K562 (cell line): ENCODE measurements around the gene NOL4L. TPM values are rescaled to one million over a fixed set of nuclear protein-coding genes. Genes with fewer than 3 reads are reported as not detected.

Experiments used
- ATAC-seq: fragments of 200-7000 bp; cut with Tn5 transposase; 3 replicates; pipeline ENCODE4 v1.9.1; 2020; ENCODE audit warnings: moderate library complexity
- BruUV-seq: library from RNA; stranded (reverse); fragments of 400-500 nt; replicated peaks from 2 replicates; lab custom pipeline; 2021; lab: Mats Ljungman, UMichigan
- CTCF ChIA-PET: fragments of 300-600 bp; formaldehyde crosslinking; extraction: SDS; loops from one replicate; lab custom pipeline; 2021; ENCODE audit warnings: low intra/inter-chr PET ratio; lab: Yijun Ruan, JAX
- POLR2A ChIA-PET: fragments of 300-600, 350-650 bp; sonication (Branson Sonifier 250); formaldehyde crosslinking; extraction: SDS; loops from one replicate; lab custom pipeline; 2021; ENCODE audit warnings: antibody characterized with exemption, inconsistent platforms; lab: Yijun Ruan, JAX
- DNase-seq, 4 experiments: peaks; one replicate each; pipeline versions ENCODE4 v3.0.0 to v3.0.0-alpha.2; 2011 to 2018; ENCODE audit warnings: low spot score in 3 of 4, mixed read lengths in 3 of 4; ENCODE audit errors: extremely low read depth in 1 of 4
- FAIRE-seq: peaks from 2 replicates; lab custom pipeline; 2011; peaks lifted over from hg19 to GRCh38; lab: Jason Lieb, UNC
- H2AFZ ChIP-seq: 2 replicates; pipeline ENCODE4 v1.6.0; 2011; ENCODE audit warnings: low read depth, low read length, control low read depth, inconsistent platforms
- H3K27ac ChIP-seq: fragments of 200-600 bp; 3 replicates; pipeline ENCODE4 v1.8.0; 2011; ENCODE audit warnings: low read depth, mild to moderate bottlenecking, control low read depth, inconsistent platforms, low read length, moderate library complexity, mixed read lengths; ENCODE audit errors: extremely low read depth
- H3K27me3 ChIP-seq, 2 experiments: fragments of 300-600 bp in 1 of 2; 2 replicates in 1 of 2; 3 replicates in 1 of 2; pipeline versions ENCODE4 v1.6.0 to v1.8.0; 2011; ENCODE audit warnings: inconsistent platforms in 2 of 2, low read length in 2 of 2, mild to moderate bottlenecking in 1 of 2, mixed read lengths in 1 of 2, moderate library complexity in 1 of 2; ENCODE audit not compliant: control insufficient read depth in 2 of 2, insufficient read depth in 2 of 2
- H3K36me3 ChIP-seq: fragments of 300-600 bp; 3 replicates; pipeline ENCODE4 v1.8.0; 2011; ENCODE audit warnings: mild to moderate bottlenecking, low read length, inconsistent platforms; ENCODE audit not compliant: control insufficient read depth, insufficient read depth
- H3K4me1 ChIP-seq, 2 experiments: fragments of 200-600 bp in 1 of 2; replicated peaks in 1 of 2; 2 replicates in 1 of 2; 3 replicates in 1 of 2; pipeline versions ENCODE4 v1.5.1 to v1.8.0; 2011; ENCODE audit warnings: inconsistent platforms in 2 of 2, low read length in 2 of 2, mild to moderate bottlenecking in 1 of 2, mixed read lengths in 1 of 2, moderate library complexity in 1 of 2; ENCODE audit not compliant: control insufficient read depth in 2 of 2, insufficient read depth in 2 of 2
- H3K4me2 ChIP-seq: 2 replicates; pipeline ENCODE4 v1.6.1; 2011; ENCODE audit warnings: low read length, control low read depth, inconsistent platforms, mixed read lengths; ENCODE audit not compliant: insufficient read depth
- H3K4me3 ChIP-seq: fragments of 200-600 bp; sonication (generic), shearing (Covaris generic); 2 replicates; pipeline ENCODE4 v1.5.1; 2016; ENCODE audit warnings: control low read depth, inconsistent platforms
- H3K79me2 ChIP-seq: fragments of 200-600 bp; 3 replicates; pipeline ENCODE4 v1.8.0; 2011; ENCODE audit warnings: low read length, inconsistent platforms; ENCODE audit not compliant: control insufficient read depth, insufficient read depth
- H3K9ac ChIP-seq, 2 experiments: 2 replicates each; pipeline versions ENCODE4 v1.6.0 to v1.6.1; 2011; ENCODE audit warnings: low read depth in 2 of 2, low read length in 2 of 2, control low read depth in 1 of 2, inconsistent platforms in 1 of 2, mild to moderate bottlenecking in 1 of 2, mixed read lengths in 1 of 2; ENCODE audit not compliant: insufficient read depth in 1 of 2
- H3K9me1 ChIP-seq: one replicate; pipeline ENCODE4 v1.6.0; 2011; ENCODE audit warnings: inconsistent platforms, mild to moderate bottlenecking, low read length, moderate library complexity; ENCODE audit not compliant: control insufficient read depth, insufficient read depth
- H3K9me3 ChIP-seq: replicated peaks from 2 replicates; pipeline ENCODE4 v1.5.1; 2011; ENCODE audit warnings: low read depth, low read length, inconsistent platforms; ENCODE audit not compliant: control insufficient read depth, insufficient read depth
- H4K20me1 ChIP-seq: replicated peaks from 2 replicates; pipeline ENCODE4 v1.6.1; 2011; ENCODE audit warnings: low read length, inconsistent platforms, mixed read lengths; ENCODE audit not compliant: control insufficient read depth, insufficient read depth
- DACH1 ChIP-seq: fragments of 450-650 bp; IDR thresholded peaks from 2 replicates; pipeline ENCODE4 v1.6.1; 2018; ENCODE audit not compliant: partially characterized antibody
- GABPB2 ChIP-seq: fragments of 250-450 bp; sonication (Bioruptor Pico); conservative IDR thresholded peaks from 2 replicates; pipeline ENCODE4 v1.5.1; 2021; ENCODE audit warnings: mild to moderate bottlenecking
- ZNF407 ChIP-seq: fragments of 450-650 bp; IDR thresholded peaks from 2 replicates; pipeline ENCODE4 v1.6.1; 2016; ENCODE audit warnings: low read depth
- ZNF696 ChIP-seq: fragments of 250-450 bp; sonication (Bioruptor Pico); conservative IDR thresholded peaks from 2 replicates; pipeline ENCODE4 v1.4.0; 2020; ENCODE audit warnings: mild to moderate bottlenecking, moderate library complexity
- WGBS: fragments of 100-300 bp; shearing (Covaris generic); methylation state at CpG from one replicate; pipeline ENCODE4 v1.1.6; 2016; ENCODE audit warnings: low coverage, mixed read lengths; ENCODE audit not compliant: insufficient coverage; ENCODE audit errors: missing lambda C conversion rate; 5-methylcytosine and 5-hydroxymethylcytosine counted together
- in situ Hi-C: fragments of 300-500 bp; cut with MboI; formaldehyde crosslinking; loops from 4 replicates; pipeline ENCODE4 v1.15.0; 2018; ENCODE audit warnings: inconsistent platforms, mixed read lengths
- intact Hi-C: fragments of 100-400 bp; cut with micrococcal nuclease; formaldehyde crosslinking; loops from 2 replicates; pipeline ENCODE4 v1.14.2; 2022
- polyA plus RNA-seq, 8 experiments: library from polyadenylated mRNA; depleted of rRNA in 4 of 8; stranded (reverse) in 5 of 8; unstranded in 3 of 8; fragments of >200 nt; fragmentation: Nextera tagmentation in 2 of 8; fragmentation: Illumina TruSeq in 1 of 8; extraction: Ambion mirVana in 2 of 8; extraction: Trizol in 1 of 8; gene quantifications; 2 replicates each; pipeline versions ENCODE4 v1.2.1 to v1.2.3, GENCODE V29; 2011 to 2014; ENCODE audit warnings: inconsistent platforms in 1 of 8, missing spikeins in 1 of 8
- total RNA-seq, 7 experiments: library from RNA; depleted of rRNA in 6 of 7; stranded (reverse); fragments of >200 nt in 6 of 7; fragmentation: Illumina TruSeq in 2 of 7; extraction: Trizol in 2 of 7; gene quantifications; 2 replicates each; pipeline versions ENCODE4 v1.2.1 to v1.2.3, GENCODE V29; 2011 to 2021; ENCODE audit warnings: low replicate concordance in 1 of 7

Gene NOL4L
- total and polyA plus RNA-seq, 9 of the 15 experiments (the other 6 are each of a cell fraction or from before 2014, with no cell fraction given), result 5.1 to 36.2 (median 13.6) TPM

GRCh38 chr20:32549842-32550241, 35.3 kb downstream of the NOL4L start:
- intact Hi-C loops, result no loop called here
- TF ChIP-seq DACH1 (no peak), GABPB2 (CRISPR knock-in tag) (no peak), ZNF407 (no peak), ZNF696 (CRISPR knock-in tag) (no peak)
- Histone ChIP-seq H3K4me1 (peaks cover 5 to 12% of the 10 kb centered on the region in 2 experiments; a peak in 4 of 5 replicates), H4K20me1 (no peaks in the 10 kb centered on the region), H3K4me2 (no peak overlapping the region), H3K9me1 (no peaks in the 10 kb centered on the region), H3K27ac (no peak overlapping the region), H3K79me2 (peaks cover 59% of the 10 kb centered on the region), H3K9ac (no peak overlapping the region), H3K4me3 (no peak overlapping the region), H3K27me3 (no peaks in the 10 kb centered on the region), H2AFZ (no peak overlapping the region), H3K36me3 (peaks cover 22% of the 10 kb centered on the region; the same call in 2 of the 3 replicates), H3K9me3 (no peaks in the 10 kb centered on the region)
- ChIA-PET CTCF (no interaction called here), POLR2A (no interaction called here)
- 100% methylated on average over 2 of the region's 2 CpGs for WGBS
- FAIRE-seq, result no peak
- no peak for DNase-seq
- no TSS peak for BruUV-seq
- no peak for ATAC-seq
- in situ Hi-C loops, result no loop called here
